Frontal cortex (tissue), 4 donors: ENCODE measurements around the gene EXPH5. TPM values are rescaled to one million over a fixed set of nuclear protein-coding genes. Genes with fewer than 3 reads are reported as not detected.

Experiments used
- DNase-seq, 2 donors: peaks; one replicate each; pipeline ENCODE4 v3.0.0; 2012; ENCODE audit warnings: low spot score in 2 of 2
- FAIRE-seq: peaks from 2 replicates; lab custom pipeline; 2012; peaks lifted over from hg19 to GRCh38; lab: Jason Lieb, UNC
- total RNA-seq: library from RNA; depleted of rRNA; stranded (reverse); fragments of >200 nt; gene quantifications from one replicate; pipeline ENCODE4 v1.2.3, GENCODE V29; 2014
- donor health status: control.
- donor health status: control.
- donor health status: control.

The EXPH5 gene
- total RNA-seq, 1 donor from 2014 or later = under 0.01 TPM

DNA sequence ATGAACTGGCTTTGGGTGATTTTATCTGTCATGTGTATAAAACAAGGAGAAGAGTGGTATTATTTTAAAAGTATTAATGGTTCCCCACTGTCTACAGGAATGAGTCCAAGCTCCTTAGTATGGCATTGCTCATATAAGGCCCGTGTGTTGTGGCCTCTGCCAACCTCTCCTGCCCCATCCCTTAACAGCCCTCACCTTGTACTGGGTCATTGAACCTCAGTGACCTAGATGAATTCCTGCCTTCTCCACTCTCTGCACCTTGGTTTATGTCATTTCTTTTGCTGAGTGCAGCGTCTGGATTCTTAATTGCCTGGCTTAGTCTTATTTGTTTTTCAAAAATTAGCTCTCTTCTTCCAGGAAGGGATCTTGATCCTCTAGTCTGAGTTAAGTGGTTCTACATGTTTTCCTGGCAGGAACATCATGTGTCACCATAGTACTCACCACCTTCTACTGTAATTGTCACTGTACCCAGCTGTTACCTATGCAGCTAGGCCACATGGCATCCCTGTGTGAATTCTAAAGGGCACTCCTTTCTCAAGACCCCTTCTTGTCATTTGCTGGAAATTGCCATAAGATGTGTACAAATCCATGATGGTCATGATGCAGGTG, 59.2 kb downstream of the EXPH5 start:
- FAIRE-seq (no peak), DNase-seq (no peak)

DNA sequence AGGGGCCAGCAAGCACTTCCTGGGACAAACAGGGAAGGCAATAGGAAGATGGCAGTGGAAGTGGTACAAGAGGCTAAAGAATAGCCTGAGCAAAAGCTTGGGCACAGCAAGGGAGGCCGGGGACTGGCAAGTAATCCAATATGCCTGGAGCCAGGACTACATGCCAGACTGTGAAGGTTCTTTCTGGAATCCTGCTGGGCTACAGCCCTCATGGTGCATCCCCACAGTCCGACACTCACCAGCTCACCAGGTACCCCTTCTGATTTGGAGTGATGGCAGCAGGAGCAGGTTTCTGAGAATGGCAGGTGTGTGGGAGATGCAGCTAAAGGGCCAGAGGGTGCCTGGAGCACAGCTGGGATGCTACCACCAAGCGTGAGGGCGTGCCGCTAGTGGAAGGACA, 63.1 kb downstream of the EXPH5 start:
- DNase-seq (no peak), FAIRE-seq (no peak)

DNA sequence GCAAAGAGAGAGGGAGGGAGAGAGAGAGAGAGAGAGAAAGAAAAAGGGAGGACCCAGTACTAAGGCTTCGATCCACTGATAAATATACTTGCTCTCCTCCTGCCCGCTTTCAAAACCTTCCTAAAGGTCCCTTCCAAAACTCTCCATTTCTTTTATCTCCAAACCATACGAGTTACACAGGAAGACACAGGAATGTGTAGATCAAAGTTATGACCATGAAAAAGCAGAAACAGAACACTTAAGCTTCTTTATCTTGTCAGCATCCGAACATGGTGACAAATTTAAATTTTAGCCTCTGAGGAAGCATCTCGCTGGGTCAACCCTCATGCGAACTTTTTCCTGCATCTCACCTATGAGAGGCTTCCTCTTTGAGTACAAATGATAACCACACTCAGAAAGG, 66.2 kb downstream of the EXPH5 start:
- FAIRE-seq (no peak), DNase-seq (no peak)

DNA sequence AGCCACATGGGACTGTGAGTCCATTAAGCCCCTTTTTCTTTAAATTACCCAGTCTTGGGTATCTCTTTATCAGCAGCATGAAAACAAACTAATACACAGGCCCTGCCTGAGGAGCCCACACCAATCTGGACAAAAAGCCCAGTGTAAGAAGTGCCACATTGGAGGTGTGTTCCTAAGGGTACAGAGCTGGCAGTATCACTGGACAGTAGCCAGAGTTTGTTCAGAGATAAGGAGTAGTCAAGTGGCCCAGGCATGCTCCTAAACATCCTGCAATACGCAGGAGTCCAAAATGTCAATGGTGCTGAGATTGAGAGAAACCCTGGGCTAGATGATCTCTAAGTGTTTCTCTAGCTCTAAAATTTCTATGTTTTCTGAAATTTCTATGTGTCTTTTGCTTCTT, 68.4 kb downstream of the EXPH5 start:
- DNase-seq = no peak
- no peak for FAIRE-seq

DNA sequence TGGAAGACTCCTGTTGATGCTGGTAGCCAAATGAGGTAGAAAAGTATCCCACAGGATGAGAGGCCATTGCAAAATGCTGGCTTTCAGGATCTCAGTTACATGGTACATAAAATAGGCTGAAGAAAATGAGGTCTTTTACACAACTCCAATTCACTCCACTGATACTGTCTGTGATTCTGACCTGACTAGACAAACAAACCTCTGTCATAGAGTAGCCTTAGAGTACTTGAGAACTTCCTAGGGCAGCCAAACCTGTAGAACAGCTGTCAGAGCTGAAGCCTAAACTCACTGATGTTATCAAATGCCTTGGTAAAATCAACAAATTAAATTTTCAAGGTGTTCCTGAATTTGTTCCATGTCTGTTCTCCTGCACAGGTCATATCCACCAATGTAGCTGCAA, 69.1 kb downstream of the EXPH5 start:
- FAIRE-seq = no peak
- DNase-seq = no peak

DNA sequence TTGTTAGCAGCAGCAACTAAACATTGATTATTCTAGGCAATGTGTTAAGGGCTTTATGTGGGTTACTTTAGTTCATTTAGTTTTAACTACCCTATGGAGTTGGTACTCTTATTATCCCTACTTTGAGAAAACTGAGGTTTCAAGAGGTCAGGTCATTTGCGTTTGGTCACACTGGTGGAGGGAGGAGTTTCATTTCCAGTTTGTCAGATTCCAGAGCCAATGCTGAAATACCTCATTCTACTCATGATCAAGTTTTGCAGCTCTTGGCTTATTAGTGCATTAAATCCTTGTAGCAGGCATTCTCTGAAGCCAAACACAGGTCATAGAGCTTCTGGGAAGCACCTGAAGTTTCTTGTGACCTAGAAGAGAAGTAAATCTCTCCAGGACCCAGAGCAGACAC, 71.2 kb downstream of the EXPH5 start:
- FAIRE-seq (no peak), DNase-seq (no peak)

DNA sequence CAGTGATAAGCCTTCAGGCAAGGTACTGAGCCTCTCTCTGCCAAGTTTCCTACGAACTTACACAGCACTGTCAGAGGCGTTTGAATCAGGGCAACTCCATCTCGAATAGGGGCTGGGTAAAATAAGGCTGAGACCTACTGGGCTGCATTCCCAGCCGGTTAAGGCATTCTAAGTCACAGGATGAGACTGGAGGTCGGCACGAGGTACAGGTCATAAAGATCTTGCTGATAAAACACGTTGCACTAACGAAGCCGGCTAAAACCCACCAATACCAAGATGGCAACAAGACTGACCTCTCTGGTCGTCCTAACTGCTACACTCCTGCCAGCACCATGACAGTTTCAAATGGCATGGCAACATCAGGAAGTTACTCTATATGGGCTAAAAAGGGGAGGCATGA, 75.0 kb downstream of the EXPH5 start:
- DNase-seq (no peak), FAIRE-seq (no peak)

DNA sequence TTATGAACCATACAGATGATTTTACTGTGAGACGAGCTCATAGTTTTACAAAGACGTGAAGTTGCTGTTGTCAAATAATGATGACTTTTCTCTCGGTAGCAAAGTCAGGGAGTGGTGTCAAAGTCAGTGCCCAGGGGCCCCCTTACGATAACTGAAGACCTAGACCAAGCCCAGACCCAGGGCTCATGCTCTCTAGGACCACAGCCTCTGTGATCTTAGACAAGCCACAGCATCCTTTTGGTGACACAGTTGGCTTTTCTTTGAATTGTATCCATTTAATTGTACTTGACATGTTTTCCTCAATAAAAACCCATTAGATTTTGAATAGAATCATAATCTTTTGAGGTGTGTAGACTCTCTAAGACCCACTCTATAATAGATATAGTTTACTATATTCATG, 77.4 kb downstream of the EXPH5 start:
- FAIRE-seq = no peak
- no peak for DNase-seq

DNA sequence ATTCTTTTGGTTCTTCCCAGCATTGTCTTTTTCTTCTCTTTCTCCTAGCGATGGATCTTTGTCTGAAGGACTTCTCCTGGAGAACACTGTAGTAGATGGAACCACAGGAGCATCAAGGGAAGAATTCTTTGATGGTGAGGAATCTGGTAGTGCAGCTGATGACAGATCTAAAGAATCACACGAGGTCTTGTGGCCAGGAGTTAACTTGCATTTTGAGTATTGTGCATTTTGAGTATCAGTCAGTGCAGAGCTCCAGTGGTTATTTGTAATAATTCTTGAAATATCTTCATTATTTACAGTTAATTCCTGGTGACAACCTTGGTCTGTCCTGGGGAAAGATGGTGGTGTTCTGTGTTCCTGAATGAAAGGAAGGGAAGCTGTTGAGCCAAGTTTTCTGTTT, 80.9 kb downstream of the EXPH5 start:
- DNase-seq = no peak
- no peak for FAIRE-seq

DNA sequence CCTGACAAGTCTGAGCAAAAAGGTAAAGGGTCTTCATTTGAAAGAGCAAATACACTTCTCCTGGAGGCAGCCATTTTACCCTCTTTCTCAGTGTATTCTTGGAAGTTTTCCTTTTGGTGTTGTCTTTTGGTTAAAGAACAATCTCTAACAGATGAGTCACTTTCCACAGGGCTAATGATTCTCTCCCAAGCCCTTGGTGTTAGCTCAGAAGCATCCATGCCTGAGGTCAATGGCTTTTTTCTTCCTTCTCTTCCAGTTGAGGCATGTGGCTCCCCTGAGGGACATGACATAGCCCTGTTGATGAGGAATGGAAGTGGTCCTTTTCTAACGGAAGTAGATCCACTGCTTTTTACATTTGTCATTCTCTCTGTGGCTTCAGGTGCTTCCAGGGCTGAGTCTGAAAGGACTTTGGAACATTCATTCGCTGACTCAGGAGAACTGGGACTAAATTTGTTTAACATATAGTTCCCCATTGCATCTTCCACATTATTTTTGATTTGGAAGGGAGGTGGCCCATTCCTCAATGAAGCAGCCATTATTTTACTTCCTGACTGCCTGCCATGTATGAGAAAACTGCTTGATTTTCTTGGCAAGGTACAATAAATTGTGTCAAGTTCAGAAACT, 81.6 kb downstream of the EXPH5 start:
- FAIRE-seq (no peak), DNase-seq (no peak)

DNA sequence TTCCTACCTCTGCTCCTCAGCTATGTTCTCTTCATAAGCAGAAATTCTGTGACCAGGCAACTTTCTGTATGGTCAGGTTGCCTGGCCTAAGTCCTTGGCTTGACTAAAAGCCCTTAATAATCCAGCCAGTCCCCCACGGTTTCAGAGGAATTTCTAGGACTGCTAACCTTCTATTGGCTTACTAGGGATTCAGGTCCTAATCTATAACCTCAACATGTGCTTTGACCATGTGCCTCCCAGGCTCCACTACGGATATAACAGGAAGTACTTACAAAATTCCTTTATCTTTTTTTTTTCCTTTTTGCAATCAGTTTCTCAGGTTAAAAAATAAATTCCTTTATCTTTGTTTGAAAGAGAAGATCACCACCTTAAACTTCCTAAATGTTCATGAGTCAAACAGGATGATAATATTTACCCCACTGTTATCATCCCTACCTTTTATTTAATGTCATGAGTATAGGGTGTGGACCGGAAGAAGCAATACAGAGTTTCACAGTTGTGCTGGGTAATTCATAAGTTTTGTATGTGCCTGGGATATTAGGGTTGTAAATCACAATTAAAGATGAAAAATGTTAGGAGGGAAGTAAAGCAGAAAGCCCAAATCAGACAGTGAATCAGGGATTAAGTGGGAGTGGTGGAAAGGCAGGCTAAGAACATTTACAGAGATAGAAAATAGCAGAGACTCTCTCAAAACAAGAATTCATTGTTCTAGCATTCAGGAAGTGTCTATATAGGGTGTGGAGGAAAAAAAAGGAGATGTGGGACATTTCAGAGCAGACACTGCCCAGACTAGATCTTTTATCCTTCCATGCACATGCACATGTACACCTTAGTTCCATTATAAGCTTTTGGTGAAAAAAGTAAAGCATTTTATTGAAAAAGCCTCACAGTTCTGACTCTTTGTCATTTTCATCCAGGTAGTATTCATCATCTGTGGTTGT, 84.6 kb downstream of the EXPH5 start:
- FAIRE-seq (no peak), DNase-seq (no peak)

DNA sequence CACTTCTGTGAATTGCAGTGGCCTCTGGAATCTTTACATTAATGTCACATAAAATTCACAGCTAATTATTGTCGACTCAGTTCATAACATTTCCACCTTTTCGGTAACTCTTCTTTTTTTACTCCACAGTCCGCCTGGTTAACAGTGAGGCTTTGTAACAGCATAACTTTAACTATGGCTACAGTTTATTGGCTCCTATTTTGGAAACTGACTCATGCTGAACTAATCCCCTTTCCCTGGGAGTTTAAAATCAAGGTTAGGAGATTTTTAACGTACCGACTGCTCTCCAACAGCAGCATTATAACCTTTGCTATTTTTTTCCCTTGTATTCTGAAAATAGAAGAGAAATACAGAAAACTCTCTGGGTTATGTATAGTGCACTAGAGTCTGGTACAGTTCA, 92.2 kb downstream of the EXPH5 start:
- DNase-seq (no peak), FAIRE-seq (no peak)

DNA sequence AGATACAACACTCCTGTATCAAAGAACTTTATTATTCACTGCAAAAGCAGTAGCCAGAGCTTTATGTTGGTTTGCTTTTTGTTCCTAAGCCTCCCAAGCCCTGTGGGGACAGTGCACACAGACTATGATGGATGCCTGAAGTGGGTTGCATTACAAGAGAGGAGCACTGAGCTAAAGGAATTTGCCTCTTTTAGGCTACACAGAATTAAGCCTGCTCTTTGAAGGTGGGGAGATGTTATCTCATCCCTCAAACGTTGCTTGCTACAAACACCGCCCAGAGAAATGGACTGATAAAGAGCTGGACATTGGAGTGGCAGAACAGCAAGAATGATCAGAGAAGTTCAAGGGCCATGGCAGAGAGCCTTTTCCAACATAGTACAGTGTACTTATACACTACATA, 92.8 kb downstream of the EXPH5 start:
- DNase-seq (no peak), FAIRE-seq (no peak)

DNA sequence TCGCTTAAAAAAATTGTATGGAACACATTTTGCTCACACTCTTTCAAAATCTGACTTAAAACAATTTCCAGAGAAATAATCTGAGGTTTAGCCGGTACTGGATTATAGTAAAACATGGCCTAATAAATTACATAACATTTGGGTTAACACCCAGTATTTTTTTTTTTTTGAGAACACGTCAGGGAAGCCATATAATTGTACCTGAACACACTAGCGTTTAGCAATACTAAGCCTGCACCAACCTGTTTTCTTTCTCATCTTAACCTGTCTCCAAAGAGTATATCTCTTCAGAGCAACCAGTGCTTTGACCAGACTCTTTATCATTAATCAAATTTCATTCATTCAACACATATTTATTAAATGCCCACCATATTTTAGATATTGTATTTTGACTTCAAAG, 93.4 kb downstream of the EXPH5 start:
- FAIRE-seq (no peak), DNase-seq (no peak)

DNA sequence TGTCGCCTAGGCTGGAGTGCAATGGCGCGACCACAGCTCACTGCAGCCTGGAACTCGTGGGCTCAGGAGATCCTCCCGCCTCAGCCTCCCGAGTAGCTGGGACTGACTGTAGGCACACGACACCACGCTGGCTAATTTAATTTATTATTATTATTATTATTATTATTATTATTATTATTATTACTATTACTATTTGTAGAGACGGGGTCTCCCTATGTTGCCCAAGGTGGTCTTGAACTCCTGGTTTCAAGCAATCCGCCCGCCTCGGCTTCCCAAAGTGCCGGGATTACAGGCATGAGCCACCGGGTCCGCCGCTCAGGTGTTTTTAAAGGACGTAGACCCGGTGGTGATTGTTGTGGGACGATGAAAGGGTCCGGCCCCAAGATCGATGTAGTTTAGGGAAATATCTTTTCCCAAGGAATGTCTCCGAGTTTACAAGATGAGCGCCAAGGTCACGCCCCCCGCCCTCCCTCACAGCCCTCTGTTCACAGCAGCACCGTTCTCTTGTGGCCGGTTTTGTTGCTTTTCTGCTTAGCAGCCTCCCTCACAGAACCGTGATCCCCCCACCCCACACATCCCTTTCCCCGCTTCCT, 94.7 kb downstream of the EXPH5 start:
- no peak for FAIRE-seq
- DNase-seq = no peak

DNA sequence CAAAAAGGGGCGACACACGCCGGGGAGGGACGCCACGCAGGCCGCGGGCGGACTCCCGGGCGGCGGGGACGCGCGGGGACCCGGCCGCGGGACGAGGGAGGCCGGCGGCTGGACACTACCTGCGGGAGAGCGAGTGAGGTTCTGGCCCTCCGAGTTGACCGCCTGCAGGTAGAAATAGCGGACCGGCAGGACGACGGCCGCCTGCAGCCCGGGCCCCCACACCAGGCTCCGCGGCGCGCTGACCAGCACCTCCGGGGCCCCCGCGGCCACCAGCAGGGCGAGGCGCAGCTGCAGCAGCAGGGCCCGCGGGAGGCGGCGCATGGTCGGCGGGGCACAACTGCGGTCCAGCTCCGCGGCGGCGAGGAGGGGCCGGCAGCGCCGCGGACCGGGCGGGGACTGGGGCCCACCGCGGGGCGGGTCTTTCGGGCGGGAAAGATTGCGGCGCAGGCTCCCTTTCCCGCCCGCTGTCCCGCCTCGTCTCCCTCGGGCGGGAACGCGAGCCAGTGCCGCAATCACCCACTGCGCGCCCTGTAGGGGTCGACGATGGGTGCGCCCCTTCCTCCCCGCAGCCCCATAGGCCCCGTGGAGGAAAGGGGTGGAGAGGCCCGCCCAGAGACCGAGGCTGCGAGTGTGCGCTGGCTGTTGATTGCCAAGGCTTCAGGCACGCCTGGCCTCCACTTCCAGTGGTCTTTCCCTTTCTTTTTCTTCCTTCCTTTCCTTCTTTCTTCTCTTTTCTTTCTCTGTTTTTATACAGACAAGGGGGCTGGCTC, 95.3 kb downstream of the EXPH5 start, which contains the start of gene POGLUT3:
POGLUT3 (minus strand) TSS at position 339 of the 770 bp plus-strand sequence; CDS start at position 321, 18 bp downstream.
- no peak for FAIRE-seq
- peak; percentile 58 to 71 for DNase-seq

DNA sequence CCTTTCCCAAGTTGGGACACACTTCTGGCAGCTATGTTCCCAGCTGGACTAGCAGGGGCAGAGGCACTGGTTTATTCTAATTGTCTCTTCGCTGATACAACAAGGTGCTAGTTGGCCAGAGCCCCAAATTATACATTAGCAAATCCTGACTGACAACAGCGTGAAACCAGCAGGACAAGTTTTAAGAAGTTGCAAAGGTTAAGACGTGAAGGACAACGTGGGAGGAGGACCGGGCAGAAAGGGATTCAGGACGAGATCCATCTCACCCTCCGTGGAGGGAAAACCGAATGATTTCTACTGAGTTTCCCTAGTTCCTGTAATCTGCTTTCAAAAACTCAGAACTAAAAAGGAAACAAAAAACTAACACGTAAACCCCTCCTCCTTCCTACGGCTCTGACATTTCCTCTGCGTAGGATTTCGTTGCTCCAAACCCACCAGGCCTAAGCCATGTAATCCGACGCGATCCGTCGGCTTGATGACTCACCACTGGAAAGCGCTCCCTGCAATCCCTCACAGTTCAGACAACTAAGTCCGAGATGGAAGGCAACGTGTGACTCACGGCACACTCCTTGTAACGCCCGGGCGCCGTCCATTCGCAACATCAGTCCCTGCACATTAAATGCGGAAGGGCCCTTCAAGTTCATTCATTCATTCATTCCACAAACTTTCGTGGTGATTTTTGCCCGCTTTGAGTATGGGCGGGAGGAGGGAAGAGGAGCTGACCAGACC, 96.1 kb downstream of the EXPH5 start:
- DNase-seq (peak; percentile 69 to 86), FAIRE-seq (no peak)

DNA sequence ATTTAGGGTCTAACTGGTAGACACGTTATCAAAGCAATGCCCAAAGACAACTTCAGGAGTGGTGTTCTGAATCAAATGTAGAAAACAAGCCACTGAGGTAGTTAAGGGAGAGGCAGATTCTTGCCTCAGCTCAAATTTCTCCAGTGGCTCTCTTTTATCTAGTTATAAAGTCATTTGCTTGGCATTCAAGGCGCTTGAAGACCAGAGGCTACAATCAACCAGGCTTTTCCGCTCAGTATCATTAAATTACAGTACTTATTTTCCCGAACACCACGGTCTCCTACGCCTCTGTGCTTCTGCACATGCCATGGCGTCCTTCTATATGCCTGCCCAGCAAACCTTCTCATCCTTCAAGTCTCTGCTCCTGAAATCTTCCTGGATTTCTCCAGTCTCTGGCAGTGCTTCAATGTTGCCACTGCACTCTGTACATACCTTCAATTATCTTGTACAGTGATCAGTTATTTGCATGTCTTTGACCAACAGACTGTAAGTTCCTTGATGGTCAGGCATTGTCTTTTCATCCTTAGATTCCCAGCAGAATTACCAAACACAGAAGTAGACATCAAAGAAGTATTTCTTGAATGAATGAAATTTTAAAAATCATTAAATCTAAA, 96.8 kb downstream of the EXPH5 start:
- DNase-seq (no peak), FAIRE-seq (no peak)

DNA sequence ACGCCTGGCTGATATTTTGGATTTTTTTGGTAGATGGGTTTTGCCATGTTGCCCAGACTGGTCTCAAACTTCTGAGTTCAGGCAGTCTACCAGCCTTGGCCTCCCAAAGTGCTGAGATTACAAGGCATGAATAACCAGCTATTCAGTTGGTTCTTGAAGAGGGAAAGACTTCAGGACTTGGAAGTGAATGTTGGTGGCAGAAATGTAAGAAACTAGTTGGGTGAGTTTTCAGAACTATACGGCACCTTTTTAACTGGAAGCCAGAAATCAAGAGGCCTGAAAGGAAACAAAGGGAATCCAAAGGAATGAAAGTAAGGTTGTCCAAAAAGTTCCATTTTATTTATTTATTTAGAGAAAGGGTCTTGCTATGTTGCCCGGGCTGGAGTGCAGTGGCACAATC, 98.2 kb downstream of the EXPH5 start:
- no peak for DNase-seq
- no peak for FAIRE-seq
